Adrenal gland (tissue), 12 donors: Measurements from ENCODE around the gene SLC7A1. TPM values are rescaled to one million over a fixed set of nuclear protein-coding genes. Genes with fewer than 3 reads are reported as not detected.

Source experiments
- DNase-seq, 7 donors: peaks; one replicate each; pipeline ENCODE4 v3.0.0-alpha.2; 2019 to 2020
- H3K27ac ChIP-seq, 5 donors: fragments of 200-600 bp; sonication (generic) in 4 of 5; 1 replicate in 3 of 5; 2 replicates in 2 of 5; pipeline versions ENCODE4 v1.5.1 to v1.8.0; 2016 to 2020; ENCODE audit warnings: mild to moderate bottlenecking in 1 of 5
- H3K27me3 ChIP-seq: fragments of 200-600 bp; 2 replicates; pipeline ENCODE4 v1.8.0; 2021
- H3K36me3 ChIP-seq, 2 donors: fragments of 200-600 bp; replicated peaks in 1 of 2; 1 replicate in 1 of 2; 2 replicates in 1 of 2; pipeline versions ENCODE4 v1.5.1 to v1.8.0; 2018 to 2022
- H3K4me1 ChIP-seq, 2 donors: fragments of 200-600 bp; replicated peaks in 1 of 2; 1 replicate in 1 of 2; 2 replicates in 1 of 2; pipeline versions ENCODE4 v1.5.1 to v1.8.0; 2018 to 2021
- H3K4me3 ChIP-seq, 4 donors: fragments of 200-600 bp; sonication (generic) in 3 of 4; one replicate each; pipeline ENCODE4 v1.5.1; 2016 to 2018
- H3K9me3 ChIP-seq, 3 donors: fragments of 200-600 bp; sonication (generic) in 1 of 3; replicated peaks in 1 of 3; 1 replicate in 2 of 3; 2 replicates in 1 of 3; pipeline versions ENCODE4 v1.5.1 to v1.8.0; 2016 to 2021
- CTCF ChIP-seq, 6 experiments: fragments of 450-650 bp in 4 of 6; fragments of 200-600 bp in 2 of 6; sonication (generic) in 1 of 6; IDR thresholded peaks; 1 replicate in 5 of 6; 2 replicates in 1 of 6; pipeline versions ENCODE4 v1.5.1 to v1.8.0; 2016 to 2021; ENCODE audit warnings: antibody characterized with exemption in 6 of 6, mild to moderate bottlenecking in 2 of 6, moderate library complexity in 1 of 6
- POLR2A ChIP-seq, 2 donors: fragments of 450-650 bp; IDR thresholded peaks; one replicate each; pipeline ENCODE4 v1.6.1; 2017; ENCODE audit warnings: antibody characterized with exemption in 2 of 2, mild to moderate bottlenecking in 2 of 2, moderate library complexity in 1 of 2
- WGBS, 4 donors: extraction: QIAGEN DNeasy Blood & Tissue Kit in 2 of 4; methylation state at CpG; one replicate each; pipeline versions ENCODE4 v1.1.5 to v1.1.7; 2013 to 2017; 5-methylcytosine and 5-hydroxymethylcytosine counted together
- intact Hi-C, 2 donors: fragments of 100-400 bp; cut with DNase I; formaldehyde crosslinking; loops; one replicate each; pipeline versions ENCODE4 v1.14.1 to v1.15.0; 2022 to 2023
- polyA plus RNA-seq, 3 donors: library from polyadenylated mRNA; stranded (reverse); fragments of 200-250 nt in 2 of 3; fragments of 350-450 nt in 1 of 3; fragmentation: Illumina TruSeq in 1 of 3; extraction: RNeasy Lipid Tissue Mini Kit (QIAGEN cat#74804) in 1 of 3; gene quantifications; one replicate each; pipeline ENCODE4 v1.2.3, GENCODE V29; 2013 to 2014
- total RNA-seq, 9 donors: library from RNA; depleted of rRNA in 4 of 9; stranded (reverse); fragments of >200 nt in 4 of 9; fragments of 120-200 nt in 1 of 9; fragmentation: NEBNext Ultra II Directional in 1 of 9; extraction: Animal tissue kit (Norgen Biotek cat#: 25700) in 1 of 9; gene quantifications; one replicate each; pipeline versions ENCODE4 v1.1.0 to v1.2.4, GENCODE V29; 2013 to 2023
- donor health status: healthy with polysubstance abuse.
- donor health status: Bipolar disorder and iron deficiency.
- donor health status: DM: yes; HTN: yes; CAD: no.
- donor health status: DM: no; HTN: no; CAD: no.
- donor health status: DM: no; HTN: no; CAD: no.
- donor health status: DM: yes; HTN: yes; CAD: no.

The SLC7A1 gene
- total and polyA plus RNA-seq, 12 donors = 2.2 to 87.6 (median 6.2) TPM

DNA sequence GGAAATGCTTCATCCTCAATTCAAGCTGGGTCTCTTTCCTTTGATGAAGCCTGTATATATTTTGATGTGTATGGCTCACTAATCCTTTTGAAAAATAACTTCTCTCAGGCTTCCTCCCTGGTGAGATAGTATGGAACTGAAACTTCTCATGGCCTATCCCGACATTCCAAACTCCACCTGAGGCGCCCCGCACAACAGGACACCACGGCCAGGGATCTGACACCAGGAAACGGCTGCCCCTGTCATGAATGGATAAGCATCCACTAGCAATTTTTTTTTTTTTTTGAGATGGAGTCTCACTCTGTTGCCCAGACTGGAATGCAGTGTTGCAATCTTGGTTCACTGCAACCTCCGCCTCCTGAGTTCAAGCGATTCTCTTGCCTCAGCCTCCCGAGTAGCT lies 16.4 kb downstream of the SLC7A1 start:
- WGBS, 4 donors = 88 to 96% (median 95%) methylated on average over 8 of the region's 8 CpGs
- TF ChIP-seq CTCF (IDR thresholded peaks at IDR 0.05) (no peak), POLR2A (IDR thresholded peaks at IDR 0.05) (no peak)
- Histone ChIP-seq H3K4me1 (peaks cover 11 to 21% of the 10 kb centered on the region in 2 donors), H3K27ac (no peak overlapping the region), H3K27me3 (no peaks in the 10 kb centered on the region), H3K36me3 (no peaks in the 10 kb centered on the region), H3K9me3 (no peaks in the 10 kb centered on the region), H3K4me3 (no peak overlapping the region)
- no peak for DNase-seq
- intact Hi-C loops = no loop called here

DNA sequence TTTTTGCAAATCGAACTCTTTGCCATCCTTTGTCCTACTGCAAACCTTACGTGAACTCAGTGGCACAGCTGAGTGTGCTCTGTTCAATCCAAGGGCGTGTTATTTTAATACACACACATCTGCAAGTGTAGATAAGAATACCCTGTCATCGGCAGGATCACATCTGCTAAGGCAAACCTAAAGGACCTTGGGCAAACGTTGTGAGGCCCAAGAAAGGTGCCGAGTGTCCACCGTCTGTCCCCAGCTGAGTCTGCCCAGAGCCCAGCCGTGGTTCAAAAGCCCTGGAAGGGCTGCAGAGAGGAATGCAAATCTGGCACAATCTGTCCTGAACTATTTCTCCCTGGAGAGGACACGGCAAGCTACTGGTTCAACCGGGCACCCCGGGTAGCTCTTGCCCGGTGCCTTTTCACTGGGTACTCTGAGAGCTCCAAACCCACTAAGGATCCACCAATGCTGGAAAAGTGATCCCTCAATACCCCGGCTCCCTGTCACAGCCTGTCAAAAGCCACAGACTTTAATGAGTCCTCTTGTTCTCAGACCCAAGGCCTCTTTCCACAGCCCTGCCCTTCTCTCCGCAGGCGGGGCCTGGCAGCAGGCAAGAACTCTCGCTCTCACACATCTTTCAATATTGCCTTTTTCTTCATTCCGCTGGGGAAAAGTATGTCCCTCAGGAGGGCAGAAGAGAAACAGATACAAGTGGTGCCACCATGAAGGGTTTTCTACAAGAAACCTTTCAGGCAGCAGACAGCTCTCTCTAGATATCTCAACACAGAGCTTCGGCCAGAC lies 17.0 kb downstream of the SLC7A1 start:
- TF ChIP-seq CTCF (IDR thresholded peaks at IDR 0.05) (no peak), POLR2A (IDR thresholded peaks at IDR 0.05) (no peak)
- intact Hi-C loops = no loop called here
- Histone ChIP-seq H3K4me1 (peaks cover 11 to 21% of the 10 kb centered on the region in 2 donors), H3K4me3 (no peak overlapping the region), H3K27ac (no peak overlapping the region), H3K27me3 (no peaks in the 10 kb centered on the region), H3K9me3 (no peaks in the 10 kb centered on the region), H3K36me3 (no peaks in the 10 kb centered on the region)
- DNase-seq = peak in 3 of 7 donors; percentile 23 to 41 (median 29)
- 46 to 57% (median 52%) methylated on average over 11 to 18 of the region's 18 CpGs for WGBS, 4 donors

- intact Hi-C loops = no loop called here
- TF ChIP-seq POLR2A (IDR thresholded peaks at IDR 0.05) (no peak), CTCF (IDR thresholded peaks at IDR 0.05) (no peak)
- 75 to 86% (median 79%) methylated on average over 16 to 18 of the region's 18 CpGs for WGBS, 4 donors
- peaks cover 11 to 30% of the 10 kb centered on the region in 2 donors for H3K4me1 ChIP-seq
- H3K9me3 ChIP-seq = no peaks in the 10 kb centered on the region
- DNase-seq = peak; percentile 35 to 71 (median 55)
- no peaks in the 10 kb centered on the region for H3K27me3 ChIP-seq
- no peak overlapping the region for H3K4me3 ChIP-seq
- no peaks in the 10 kb centered on the region for H3K36me3 ChIP-seq
- no peak overlapping the region for H3K27ac ChIP-seq
These were observed 18.1 kb downstream of the SLC7A1 start for GRCh38 chr13:29577136-29578051.

- intact Hi-C loops = no loop called here
- TF ChIP-seq CTCF (IDR thresholded peaks at IDR 0.05) = no peak
- no peak for TF ChIP-seq POLR2A (IDR thresholded peaks at IDR 0.05)
- Histone ChIP-seq H3K4me3 (no peak overlapping the region), H3K27me3 (no peaks in the 10 kb centered on the region), H3K4me1 (peaks cover 15 to 30% of the 10 kb centered on the region in 2 donors), H3K9me3 (no peaks in the 10 kb centered on the region), H3K36me3 (no peaks in the 10 kb centered on the region), H3K27ac (no peak overlapping the region)
- WGBS, 4 donors = 97 to 98% (median 97%) methylated on average over 7 of the region's 7 CpGs
- peak in 1 of 7 donors; percentile 23 for DNase-seq
These were observed 18.9 kb downstream of the SLC7A1 start for GRCh38 chr13:29576581-29576980.
